SK-N-SH (cell line): ENCODE measurements around the gene CLIC2. TPM values are rescaled to one million over a fixed set of nuclear protein-coding genes. Genes with fewer than 3 reads are reported as not detected.
"Not testable (repeated sequence)": the region's sequence is repeated elsewhere in the genome, so short reads cannot be mapped to it uniquely, and the experiment has no call there.

Source experiments
- CTCF ChIA-PET: fragments of 300-600, 350-600 bp; formaldehyde crosslinking; extraction: SDS; loops from one replicate; lab custom pipeline; 2021; lab: Yijun Ruan, JAX
- POLR2A ChIA-PET: fragments of 350-600 bp; sonication (Branson Sonifier 250); formaldehyde crosslinking; extraction: SDS; loops from one replicate; lab custom pipeline; 2020; ENCODE audit warnings: antibody characterized with exemption, inconsistent platforms; lab: Yijun Ruan, JAX
- DNase-seq: peaks from one replicate; pipeline ENCODE4 v3.0.0; 2012
- H2AFZ ChIP-seq: fragments of 200-600 bp; sonication (generic); 2 replicates; pipeline ENCODE4 v1.8.1; 2016; ENCODE audit warnings: antibody characterized with exemption, mild to moderate bottlenecking, low read depth
- H3F3A ChIP-seq: fragments of 200-600 bp; sonication (generic); replicated peaks from 2 replicates; pipeline ENCODE3; 2016; ENCODE audit warnings: antibody characterized with exemption, mild to moderate bottlenecking; ENCODE audit not compliant: insufficient read depth
- H3K27ac ChIP-seq, 2 experiments: fragments of 200-500 bp in 1 of 2; fragments of 200-600 bp in 1 of 2; sonication (Bioruptor generic) in 1 of 2; sonication (generic), shearing (Covaris generic) in 1 of 2; 2 replicates each; pipeline versions ENCODE4 v1.5.1 to v1.6.1; 2014 to 2016; ENCODE audit warnings: low read depth in 2 of 2, inconsistent platforms in 1 of 2, low read length in 1 of 2, mild to moderate bottlenecking in 1 of 2, mixed read lengths in 1 of 2
- H3K27me3 ChIP-seq: fragments of 200-600 bp; sonication (generic), shearing (Covaris generic); 2 replicates; pipeline ENCODE4 v1.6.1; 2016; ENCODE audit warnings: mixed run types; ENCODE audit not compliant: insufficient read depth
- H3K36me3 ChIP-seq, 2 experiments: fragments of 200-500 bp in 1 of 2; fragments of 200-600 bp in 1 of 2; sonication (Bioruptor generic) in 1 of 2; sonication (generic) in 1 of 2; replicated peaks in 1 of 2; 2 replicates each; pipeline versions ENCODE3 to v1.5.1; 2014 to 2016; ENCODE audit warnings: low read length in 1 of 2, mild to moderate bottlenecking in 1 of 2; ENCODE audit not compliant: insufficient read depth in 2 of 2, control insufficient read depth in 1 of 2
- H3K4me1 ChIP-seq, 2 experiments: fragments of 200-500 bp in 1 of 2; fragments of 200-600 bp in 1 of 2; sonication (Bioruptor generic) in 1 of 2; sonication (generic), shearing (Covaris generic) in 1 of 2; 2 replicates each; pipeline versions ENCODE4 v1.5.1 to v1.6.1; 2014 to 2016; ENCODE audit warnings: low read depth in 1 of 2, low read length in 1 of 2, mixed run types in 1 of 2; ENCODE audit not compliant: insufficient read depth in 2 of 2, control insufficient read depth in 1 of 2
- H3K4me2 ChIP-seq: fragments of 200-600 bp; sonication (generic), shearing (Covaris generic); 2 replicates; pipeline ENCODE4 v1.6.1; 2017; ENCODE audit warnings: mixed run types
- H3K4me3 ChIP-seq, 2 experiments: fragments of 200-500 bp in 1 of 2; fragments of 200-600 bp in 1 of 2; sonication (Bioruptor generic) in 1 of 2; sonication (generic), shearing (Covaris generic) in 1 of 2; 2 replicates each; pipeline versions ENCODE4 v1.5.1 to v1.8.1; 2014 to 2016; ENCODE audit warnings: low read depth in 2 of 2, inconsistent platforms in 1 of 2, low read length in 1 of 2, mild to moderate bottlenecking in 1 of 2, mixed read lengths in 1 of 2, moderate library complexity in 1 of 2
- H3K79me2 ChIP-seq: fragments of 200-600 bp; sonication (generic); 2 replicates; pipeline ENCODE4 v1.8.1; 2017; ENCODE audit warnings: mild to moderate bottlenecking; ENCODE audit not compliant: insufficient read depth
- H3K9ac ChIP-seq: fragments of 200-600 bp; sonication (generic); 2 replicates; pipeline ENCODE4 v1.6.1; 2017; ENCODE audit warnings: mixed run types
- H3K9me2 ChIP-seq: fragments of 200-600 bp; sonication (generic); 2 replicates; pipeline ENCODE4 v1.6.1; 2017; ENCODE audit warnings: mixed run types
- H3K9me3 ChIP-seq: fragments of 200-600 bp; sonication (generic); 2 replicates; pipeline ENCODE4 v1.6.1; 2017; ENCODE audit warnings: mixed run types, mild to moderate bottlenecking, moderate library complexity
- H4K20me1 ChIP-seq: fragments of 200-600 bp; sonication (generic); 2 replicates; pipeline ENCODE4 v1.6.1; 2017; ENCODE audit warnings: mild to moderate bottlenecking, mixed run types; ENCODE audit not compliant: insufficient read depth
- WGBS: methylation state at CpG from one replicate; pipeline ENCODE4 v1.1.6; 2017; ENCODE audit warnings: low lambda C conversion rate; 5-methylcytosine and 5-hydroxymethylcytosine counted together
- polyA plus RNA-seq, 3 experiments: library from polyadenylated mRNA; depleted of rRNA; stranded (reverse); fragments of >200 nt; gene quantifications; 2 replicates each; pipeline ENCODE4 v1.2.3, GENCODE V29; 2012

Gene CLIC2
- polyA plus RNA-seq, 1 of the 3 experiments (the other 2 are of a cell fraction), result 0.03 TPM

DNA sequence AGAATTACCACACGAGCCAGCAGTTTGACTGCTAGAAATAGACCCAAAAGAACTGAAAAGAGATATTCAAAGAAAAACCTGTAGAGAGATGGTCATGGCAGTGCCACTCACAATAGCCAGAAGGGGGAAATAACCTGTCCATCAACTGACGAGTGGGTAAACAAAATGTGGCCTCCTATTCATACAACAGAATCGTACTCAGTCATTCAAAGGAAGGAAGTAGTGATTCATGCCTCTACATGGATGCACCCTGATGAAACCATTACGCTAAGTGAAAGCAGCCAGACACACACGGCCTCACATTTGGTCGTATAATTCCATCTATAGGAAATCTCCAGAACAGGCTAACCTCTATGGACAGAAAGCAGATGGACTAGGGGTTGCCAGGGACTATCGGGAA lies 45.4 kb upstream of the CLIC2 start:
- H3K27ac ChIP-seq, H3K4me2 ChIP-seq, H3K4me3 ChIP-seq, DNase-seq, POLR2A ChIA-PET, CTCF ChIA-PET, H3K9me3 ChIP-seq, H3K9ac ChIP-seq, H3K27me3 ChIP-seq, H3K36me3 ChIP-seq, H2AFZ ChIP-seq, H3K4me1 ChIP-seq, H3F3A ChIP-seq, H4K20me1 ChIP-seq, H3K79me2 ChIP-seq, H3K9me2 ChIP-seq: not testable (repeated sequence)
- no CpG with 5 or more reads among the region's 7 CpGs for WGBS

- H3K9me3 ChIP-seq, H3K4me1 ChIP-seq, POLR2A ChIA-PET, H3K36me3 ChIP-seq, H3K27ac ChIP-seq, H3K4me2 ChIP-seq, H3F3A ChIP-seq, H3K27me3 ChIP-seq, DNase-seq, H3K9me2 ChIP-seq, H3K9ac ChIP-seq, H3K4me3 ChIP-seq, CTCF ChIA-PET, H3K79me2 ChIP-seq, H2AFZ ChIP-seq, H4K20me1 ChIP-seq: not testable (repeated sequence)
- WGBS, result no CpG with 5 or more reads among the region's 9 CpGs
Observed at GRCh38 chrX:155373777-155374458, 39.5 kb upstream of the CLIC2 start.

- H2AFZ ChIP-seq, POLR2A ChIA-PET, H4K20me1 ChIP-seq, CTCF ChIA-PET, H3K79me2 ChIP-seq, H3K36me3 ChIP-seq, H3K27me3 ChIP-seq, DNase-seq, H3K9me3 ChIP-seq, H3K4me3 ChIP-seq, H3K9me2 ChIP-seq, H3K27ac ChIP-seq, H3K9ac ChIP-seq, H3F3A ChIP-seq, H3K4me2 ChIP-seq, H3K4me1 ChIP-seq: not testable (repeated sequence)
- WGBS, result no CpG with 5 or more reads among the region's 7 CpGs
Observed at GRCh38 chrX:155363712-155364111, 29.3 kb upstream of the CLIC2 start.

- H3K9ac ChIP-seq, H3F3A ChIP-seq, H3K4me3 ChIP-seq, H3K4me2 ChIP-seq, H4K20me1 ChIP-seq, H3K9me3 ChIP-seq, H3K79me2 ChIP-seq, H3K4me1 ChIP-seq, DNase-seq, H3K36me3 ChIP-seq, H3K27ac ChIP-seq, CTCF ChIA-PET, H3K27me3 ChIP-seq, H2AFZ ChIP-seq, POLR2A ChIA-PET, H3K9me2 ChIP-seq: not testable (repeated sequence)
- WGBS, result no CpG with 5 or more reads among the region's 4 CpGs
Observed at GRCh38 chrX:155349448-155349847, 15.0 kb upstream of the CLIC2 start.

DNA sequence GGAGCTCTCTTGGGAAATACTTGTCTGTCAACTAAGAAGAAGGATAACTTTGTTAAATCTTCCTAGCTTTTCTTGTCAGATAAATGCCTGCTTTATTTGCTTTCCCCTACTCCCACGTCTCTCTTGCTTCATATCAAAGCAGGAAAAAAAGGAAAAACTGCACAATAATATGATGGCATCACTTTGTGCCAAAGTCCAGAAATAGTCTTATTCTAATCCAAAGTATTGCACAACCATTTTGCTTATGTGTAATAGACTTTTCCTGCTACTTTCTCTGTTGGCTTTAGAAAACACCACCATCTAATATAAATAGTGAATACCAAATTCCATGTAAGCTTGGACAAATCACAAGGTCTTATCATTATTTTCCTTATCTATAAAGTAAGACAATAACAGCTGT lies 11.3 kb upstream of the CLIC2 start:
- WGBS, result no CpG with 5 or more reads among the region's 1 CpG
- DNase-seq, H2AFZ ChIP-seq, H3K9me3 ChIP-seq, CTCF ChIA-PET, H3K4me3 ChIP-seq, H3K4me1 ChIP-seq, H3K79me2 ChIP-seq, H4K20me1 ChIP-seq, H3K9me2 ChIP-seq, H3K27me3 ChIP-seq, POLR2A ChIA-PET, H3K4me2 ChIP-seq, H3K36me3 ChIP-seq, H3K27ac ChIP-seq, H3F3A ChIP-seq, H3K9ac ChIP-seq: not testable (repeated sequence)

DNA sequence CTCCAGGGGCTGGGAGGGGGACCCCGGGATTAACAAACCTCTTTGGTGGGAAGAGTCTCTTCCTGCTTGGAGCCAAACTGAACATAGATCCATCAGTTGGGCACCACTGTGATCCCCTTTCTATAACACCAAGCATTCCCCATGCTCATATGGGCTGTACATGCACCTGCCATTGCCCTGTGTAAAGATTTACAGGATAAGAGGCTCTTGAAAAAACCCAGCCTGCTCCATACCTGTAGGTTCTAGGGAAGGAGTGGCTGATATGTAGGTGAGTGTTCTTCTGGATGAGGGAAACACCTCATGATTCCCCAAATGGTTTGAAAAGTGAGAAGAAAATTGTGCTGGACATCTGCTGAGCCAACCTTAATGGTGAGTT lies 911 bp upstream of the CLIC2 start:
- H3F3A ChIP-seq, DNase-seq, H3K9me3 ChIP-seq, H4K20me1 ChIP-seq, POLR2A ChIA-PET, H2AFZ ChIP-seq, H3K79me2 ChIP-seq, CTCF ChIA-PET, H3K4me2 ChIP-seq, H3K36me3 ChIP-seq, H3K4me3 ChIP-seq, H3K4me1 ChIP-seq, H3K9ac ChIP-seq, H3K27me3 ChIP-seq, H3K27ac ChIP-seq, H3K9me2 ChIP-seq: not testable (repeated sequence)
- WGBS, result 0% methylated on average over 1 of the region's 1 CpG
